Central memory CD4-positive, alpha-beta T cell (primary cell): ENCODE results near the gene PYGL.
"Not testable (repeated sequence)": the region's sequence is repeated elsewhere in the genome, so short reads cannot be mapped to it uniquely, and the experiment has no call there.

Experiments used
- DNase-seq: peaks from one replicate; pipeline ENCODE4 v3.0.0; 2022
- total RNA-seq, 3 experiments: gene quantifications; one replicate each; lab custom pipeline; 2026; lab: John Stamatoyannopoulos, UW

PYGL gene
- 0 to 0.19 (median 0) reads per million in 3 experiments for total RNA-seq

GRCh38 chr14:50943943-50944646 is at the start of gene PYGL:
Gene PYGL (minus strand): TSS chr14:50944483. CDS start chr14:50944403, 80 bp downstream.
- DNase-seq = no peak

- DNase-seq = no peak
These were observed 41.6 kb upstream of the PYGL start for GRCh38 chr14:50985859-50986331.

- no peak for DNase-seq
These were observed 41.0 kb upstream of the PYGL start for GRCh38 chr14:50985124-50985858.

- DNase-seq = no peak
These were observed 39.9 kb upstream of the PYGL start for GRCh38 chr14:50984036-50984710.

GRCh38 chr14:50979941-50980850 is 35.9 kb upstream of the PYGL start:
- DNase-seq = no peak

GRCh38 chr14:50978888-50979287 is 34.6 kb upstream of the PYGL start:
- DNase-seq = no peak

- no peak for DNase-seq
These were observed 34.2 kb upstream of the PYGL start for GRCh38 chr14:50978529-50978871.

GRCh38 chr14:50977863-50978528 is 33.7 kb upstream of the PYGL start:
- no peak for DNase-seq

GRCh38 chr14:50974118-50974517 is 29.8 kb upstream of the PYGL start:
- no peak for DNase-seq

- DNase-seq = no peak
These were observed 28.5 kb upstream of the PYGL start for GRCh38 chr14:50972734-50973133.

- no peak for DNase-seq
These were observed 26.9 kb upstream of the PYGL start for GRCh38 chr14:50970886-50971781.

GRCh38 chr14:50967790-50968189 is 23.5 kb upstream of the PYGL start:
- DNase-seq = no peak

GRCh38 chr14:50967103-50967502 is 22.8 kb upstream of the PYGL start:
- no peak for DNase-seq

- DNase-seq = no peak
These were observed 20.6 kb upstream of the PYGL start for GRCh38 chr14:50964683-50965390.

- no peak for DNase-seq
These were observed 19.6 kb upstream of the PYGL start for GRCh38 chr14:50963919-50964318.

GRCh38 chr14:50961605-50962221 is 17.4 kb upstream of the PYGL start:
- DNase-seq = no peak

GRCh38 chr14:50957296-50957695 is 13.0 kb upstream of the PYGL start:
- no peak for DNase-seq

GRCh38 chr14:50956421-50956820 is 12.1 kb upstream of the PYGL start:
- not testable (repeated sequence) for DNase-seq

GRCh38 chr14:50955373-50956043 is 11.2 kb upstream of the PYGL start:
- no peak for DNase-seq
